AG04450 (cell line): Measurements from ENCODE around the gene FAM163B. TPM values are rescaled to one million over a fixed set of nuclear protein-coding genes. Genes with fewer than 3 reads are reported as not detected.

Source experiments
- CTCF ChIA-PET: fragments of 300-600, 350-600 bp; formaldehyde crosslinking; extraction: SDS; loops from one replicate; lab custom pipeline; 2022; ENCODE audit warnings: antibody characterized with exemption, inconsistent platforms; lab: Charles Lee
- POLR2A ChIA-PET: fragments of 350-600 bp; formaldehyde crosslinking; extraction: SDS; loops from one replicate; lab custom pipeline; 2021; ENCODE audit warnings: antibody characterized with exemption, inconsistent platforms; lab: Yijun Ruan, JAX
- DNase-seq: peaks from one replicate; pipeline ENCODE4 v3.0.0-alpha.2; 2011; ENCODE audit warnings: low read depth, low spot score
- H3K27ac ChIP-seq: one replicate; pipeline ENCODE4 v1.5.1; 2012; ENCODE audit warnings: low read depth, low read length, control low read depth
- H3K27me3 ChIP-seq: one replicate; pipeline ENCODE4 v1.6.0; 2012; ENCODE audit warnings: low read length; ENCODE audit not compliant: control insufficient read depth, insufficient read depth
- H3K4me3 ChIP-seq: 2 replicates; pipeline ENCODE4 v1.5.1; 2011; ENCODE audit warnings: mild to moderate bottlenecking, low read depth, low read length, control low read depth
- H3K9me3 ChIP-seq: 2 replicates; pipeline ENCODE4 v1.5.1; 2012; ENCODE audit warnings: low read length; ENCODE audit not compliant: control insufficient read depth, insufficient read depth
- polyA plus RNA-seq: library from polyadenylated mRNA; depleted of rRNA; stranded (reverse); fragments of >200 nt; gene quantifications from 2 replicates; pipeline ENCODE4 v1.2.3, GENCODE V29; 2011
- TF ChIP-seq, protein P1 (sequence below): IDR thresholded peaks from 2 replicates; pipeline ENCODE4 v1.5.1; 2011; ENCODE audit warnings: low read depth, low read length, control low read depth, inconsistent platforms

The FAM163B gene
- polyA plus RNA-seq, 1 experiment = not detected

GRCh38 chr9:133592731-133593409 lies 16.3 kb downstream of the FAM163B start:
- H3K27me3 ChIP-seq = peaks cover 6% of the 10 kb centered on the region
- H3K4me3 ChIP-seq = no peak overlapping the region
- no peak overlapping the region for H3K27ac ChIP-seq
- ChIA-PET CTCF (no interaction called here), POLR2A (no interaction called here)
- peaks cover 27% of the 10 kb centered on the region for H3K9me3 ChIP-seq
- DNase-seq = no peak
- TF ChIP-seq, protein P1, sequence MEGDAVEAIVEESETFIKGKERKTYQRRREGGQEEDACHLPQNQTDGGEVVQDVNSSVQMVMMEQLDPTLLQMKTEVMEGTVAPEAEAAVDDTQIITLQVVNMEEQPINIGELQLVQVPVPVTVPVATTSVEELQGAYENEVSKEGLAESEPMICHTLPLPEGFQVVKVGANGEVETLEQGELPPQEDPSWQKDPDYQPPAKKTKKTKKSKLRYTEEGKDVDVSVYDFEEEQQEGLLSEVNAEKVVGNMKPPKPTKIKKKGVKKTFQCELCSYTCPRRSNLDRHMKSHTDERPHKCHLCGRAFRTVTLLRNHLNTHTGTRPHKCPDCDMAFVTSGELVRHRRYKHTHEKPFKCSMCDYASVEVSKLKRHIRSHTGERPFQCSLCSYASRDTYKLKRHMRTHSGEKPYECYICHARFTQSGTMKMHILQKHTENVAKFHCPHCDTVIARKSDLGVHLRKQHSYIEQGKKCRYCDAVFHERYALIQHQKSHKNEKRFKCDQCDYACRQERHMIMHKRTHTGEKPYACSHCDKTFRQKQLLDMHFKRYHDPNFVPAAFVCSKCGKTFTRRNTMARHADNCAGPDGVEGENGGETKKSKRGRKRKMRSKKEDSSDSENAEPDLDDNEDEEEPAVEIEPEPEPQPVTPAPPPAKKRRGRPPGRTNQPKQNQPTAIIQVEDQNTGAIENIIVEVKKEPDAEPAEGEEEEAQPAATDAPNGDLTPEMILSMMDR = peak; percentile 19; the same call in 1 of the 2 replicates

DNA sequence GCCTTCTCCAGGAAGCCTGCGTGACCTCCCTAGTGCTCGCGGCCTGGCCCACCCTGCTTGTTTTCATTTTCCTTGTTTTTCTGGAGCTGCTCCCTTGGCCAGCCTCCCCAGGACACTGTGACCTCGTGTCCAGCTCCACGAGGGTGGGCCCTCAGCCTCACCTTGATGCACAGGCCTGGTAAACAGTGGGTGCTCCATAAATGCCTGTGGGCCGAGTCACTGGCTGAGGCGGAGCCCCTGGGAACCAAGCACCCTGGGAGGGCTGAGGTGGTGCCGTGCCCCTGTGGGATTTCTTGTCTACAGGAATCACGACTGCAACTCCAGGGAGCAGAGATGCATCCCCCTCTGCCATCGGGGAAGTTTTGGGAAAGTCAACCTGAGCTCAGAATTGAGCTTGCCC lies 17.2 kb downstream of the FAM163B start:
- TF ChIP-seq, protein P1 = no peak
- DNase-seq = no peak
- Histone ChIP-seq H3K9me3 (peaks cover 27% of the 10 kb centered on the region), H3K27ac (no peak overlapping the region), H3K27me3 (peaks cover 11% of the 10 kb centered on the region), H3K4me3 (no peak overlapping the region)
- CTCF ChIA-PET = no interaction called here
- POLR2A ChIA-PET = no interaction called here

DNA sequence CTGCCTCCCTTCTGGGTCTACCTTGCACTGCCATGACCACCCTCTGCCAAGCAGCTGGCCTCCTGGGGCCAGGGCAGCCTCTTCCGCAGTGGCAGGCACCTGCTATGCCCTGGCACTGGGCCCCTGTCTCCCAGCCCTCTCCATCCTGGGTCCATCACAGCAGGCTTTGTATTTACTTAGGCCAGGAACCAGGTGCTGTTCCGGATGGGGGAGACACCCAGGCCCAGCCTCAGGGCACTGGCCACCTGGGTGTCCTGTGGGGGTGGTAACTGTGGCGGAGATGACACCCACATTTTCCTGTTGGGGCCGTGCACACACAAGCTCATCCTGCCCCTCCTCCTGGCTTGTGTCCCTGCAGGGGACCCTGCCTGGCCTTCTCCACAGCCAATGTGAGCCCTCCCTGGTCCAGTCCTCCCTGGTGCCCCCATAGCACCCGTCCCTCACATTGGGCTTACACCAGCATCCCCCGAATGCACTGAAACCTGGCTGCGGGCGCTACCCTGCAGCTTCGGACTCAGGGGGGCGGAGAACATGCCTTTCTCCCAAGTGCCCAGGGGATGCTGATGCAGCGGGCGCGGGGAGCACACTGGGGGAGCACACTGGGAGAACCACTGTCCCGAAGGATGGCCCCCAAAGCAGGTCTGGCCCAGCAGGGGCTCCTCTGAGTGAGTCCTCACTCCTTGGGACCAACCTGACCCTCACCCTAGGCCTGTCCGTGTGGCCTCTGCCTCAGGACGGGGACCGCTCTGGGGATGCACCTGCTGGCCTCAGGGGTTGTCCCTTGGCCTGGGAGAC lies 17.9 kb downstream of the FAM163B start:
- TF ChIP-seq, protein P1 = no peak

DNA sequence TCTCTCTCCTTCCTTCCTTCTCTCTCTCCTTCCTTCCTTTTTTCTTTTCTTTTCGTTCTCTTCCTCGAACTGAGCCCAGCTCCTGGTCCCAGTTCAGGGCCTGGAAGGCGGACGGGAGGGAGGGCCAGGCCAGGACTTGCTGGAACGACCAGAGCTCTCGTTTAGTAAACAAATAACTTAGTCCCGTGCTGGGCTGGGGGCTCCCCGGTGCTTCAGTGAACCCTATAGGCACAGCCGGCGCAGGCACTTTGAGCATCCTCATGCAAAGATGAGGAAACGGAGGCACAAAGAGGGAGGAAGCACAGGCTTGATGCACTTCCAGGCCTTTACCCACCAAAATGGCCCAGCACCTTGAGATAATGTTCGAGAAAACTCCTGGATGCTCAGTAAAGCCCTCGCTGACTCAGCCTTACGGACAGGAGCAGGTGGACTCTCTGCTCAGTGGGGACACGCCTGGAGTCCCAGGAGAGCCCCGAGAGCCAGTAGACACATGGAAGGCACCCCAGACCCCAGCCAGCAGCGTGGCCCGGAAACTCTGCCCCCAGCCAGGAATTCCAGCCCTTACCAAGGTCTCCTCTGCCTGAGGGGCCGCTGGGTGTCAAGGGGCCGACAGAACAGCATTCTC lies 18.8 kb downstream of the FAM163B start:
- peaks cover 17% of the 10 kb centered on the region for H3K9me3 ChIP-seq
- no peak overlapping the region for H3K4me3 ChIP-seq
- peaks cover 18% of the 10 kb centered on the region for H3K27me3 ChIP-seq
- TF ChIP-seq, protein P1 = no peak
- no peak overlapping the region for H3K27ac ChIP-seq
- ChIA-PET POLR2A (no interaction called here), CTCF (no interaction called here)
- DNase-seq = no peak

More for the DNA sequence above, 17.9 kb downstream of the FAM163B start:
- peaks cover 10% of the 10 kb centered on the region for H3K27me3 ChIP-seq
- DNase-seq = no peak
- POLR2A ChIA-PET = no interaction called here
- peaks cover 23% of the 10 kb centered on the region for H3K9me3 ChIP-seq
- CTCF ChIA-PET = no interaction called here
- no peak overlapping the region for H3K4me3 ChIP-seq
- no peak overlapping the region for H3K27ac ChIP-seq
